Neural progenitor cell (in vitro differentiated cells): ENCODE results near the gene ARHGEF37. TPM values are rescaled to one million over a fixed set of nuclear protein-coding genes. Genes with fewer than 3 reads are reported as not detected.
A peak's percentile ranks its signal among the peaks of the same experiment; 100 is the strongest.

Experiments
- DNase-seq: peaks from one replicate; pipeline ENCODE4 v3.0.0-alpha.2; 2016; ENCODE audit warnings: low spot score
- H2AFZ ChIP-seq: fragments of 200-600 bp; sonication (generic); replicated peaks from 2 replicates; pipeline ENCODE4 v1.6.1; 2016; ENCODE audit warnings: antibody characterized with exemption
- H3F3A ChIP-seq: fragments of 200-600 bp; sonication (generic); 2 replicates; pipeline ENCODE4 v1.6.1; 2016; ENCODE audit warnings: antibody characterized with exemption, low read depth
- H3K27ac ChIP-seq: fragments of 200-600 bp; sonication (generic); 2 replicates; pipeline ENCODE4 v1.5.1; 2016; ENCODE audit warnings: mild to moderate bottlenecking
- H3K27me3 ChIP-seq: fragments of 200-600 bp; sonication (generic); 2 replicates; pipeline ENCODE4 v1.6.1; 2016; ENCODE audit warnings: mild to moderate bottlenecking, moderate library complexity
- H3K36me3 ChIP-seq: fragments of 200-600 bp; sonication (generic); 2 replicates; pipeline ENCODE4 v1.5.1; 2016
- H3K4me1 ChIP-seq: fragments of 200-600 bp; sonication (generic); 2 replicates; pipeline ENCODE4 v1.6.1; 2016; ENCODE audit warnings: mixed run types
- H3K4me2 ChIP-seq: fragments of 200-600 bp; sonication (generic); 2 replicates; pipeline ENCODE4 v1.6.1; 2016
- H3K4me3 ChIP-seq: fragments of 200-600 bp; sonication (generic); 2 replicates; pipeline ENCODE4 v1.5.1; 2016
- H3K79me2 ChIP-seq: fragments of 200-600 bp; sonication (generic); 2 replicates; pipeline ENCODE4 v1.6.1; 2016; ENCODE audit warnings: low read depth
- H3K9ac ChIP-seq: fragments of 200-600 bp; sonication (generic); 2 replicates; pipeline ENCODE4 v1.6.1; 2016
- H3K9me3 ChIP-seq: fragments of 200-600 bp; sonication (generic); 2 replicates; pipeline ENCODE4 v1.5.1; 2016; ENCODE audit warnings: low read depth
- H4K20me1 ChIP-seq: fragments of 200-600 bp; sonication (generic); 2 replicates; pipeline ENCODE4 v1.6.1; 2016; ENCODE audit warnings: low read depth
- H3K27ac Mint-ChIP-seq: 3 replicates; pipeline ENCODE4 v1.8.0; 2021; ENCODE audit warnings: mixed read lengths
- H3K27me3 Mint-ChIP-seq: 2 replicates; pipeline ENCODE4 v1.8.0; 2022; ENCODE audit warnings: low read depth, mild to moderate bottlenecking, inconsistent platforms, moderate library complexity, mixed read lengths; ENCODE audit not compliant: insufficient read depth
- H3K36me3 Mint-ChIP-seq: 3 replicates; pipeline ENCODE4 v1.8.0; 2021; ENCODE audit warnings: mixed read lengths
- H3K4me1 Mint-ChIP-seq: 3 replicates; pipeline ENCODE4 v1.8.0; 2021; ENCODE audit warnings: mixed read lengths
- H3K4me3 Mint-ChIP-seq: 3 replicates; pipeline ENCODE4 v1.8.0; 2021; ENCODE audit warnings: mild to moderate bottlenecking, moderate library complexity, mixed read lengths
- H3K9me3 Mint-ChIP-seq: 3 replicates; pipeline ENCODE4 v1.8.0; 2020; ENCODE audit warnings: mixed read lengths
- CTCF ChIP-seq: fragments of 200-600 bp; sonication (generic); IDR thresholded peaks from 2 replicates; pipeline ENCODE4 v1.5.1; 2017; ENCODE audit warnings: antibody characterized with exemption, mild to moderate bottlenecking
- EZH2 ChIP-seq: fragments of 200-600 bp; sonication (generic); IDR thresholded peaks from 2 replicates; pipeline ENCODE4 v1.6.1; 2017; ENCODE audit warnings: antibody characterized with exemption, mild to moderate bottlenecking, moderate library complexity
- EZH2phosphoT487 ChIP-seq: fragments of 200-600 bp; sonication (generic); IDR thresholded peaks from 2 replicates; pipeline ENCODE4 v1.6.1; 2017; ENCODE audit warnings: antibody characterized with exemption
- total RNA-seq: library from RNA; depleted of rRNA; stranded (reverse); fragments of >200 nt; gene quantifications from 2 replicates; pipeline ENCODE4 v1.2.3, GENCODE V29; 2015; ENCODE audit warnings: low replicate concordance

The ARHGEF37 gene
- total RNA-seq, 1 donor from 2014 or later, result 0.99 TPM

DNA sequence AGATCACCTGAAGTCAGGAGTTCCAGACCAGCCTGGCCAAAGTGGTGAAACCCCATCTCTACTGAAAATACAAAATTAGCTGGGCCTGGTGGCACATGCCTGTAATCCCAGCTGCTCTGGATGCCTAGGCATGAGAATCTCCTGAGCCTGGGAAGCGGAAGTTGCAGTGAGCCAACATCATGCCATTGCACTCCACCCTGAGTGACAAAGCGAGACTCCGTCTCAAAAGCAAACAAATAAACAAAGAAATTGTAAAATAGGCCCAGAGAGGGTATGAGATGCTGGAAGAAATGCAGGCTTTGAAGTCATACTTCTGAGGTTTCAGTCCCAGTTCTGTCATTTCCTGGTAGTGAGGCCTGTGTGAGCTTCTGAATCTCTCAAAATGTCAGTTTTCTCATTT, 5.3 kb upstream of the ARHGEF37 start:
- no peak overlapping the region for H3K27ac Mint-ChIP-seq
- H3K79me2 ChIP-seq, result no peaks in the 10 kb centered on the region

GRCh38 chr5:149578896-149579295, 2.4 kb upstream of the ARHGEF37 start:
- no peak for DNase-seq
- TF ChIP-seq CTCF (no peak), EZH2phosphoT487 (no peak), EZH2 (no peak)
- Histone ChIP-seq H3K27me3 (peaks cover 38% of the 10 kb centered on the region), H3K79me2 (no peaks in the 10 kb centered on the region), H3K36me3 (no peaks in the 10 kb centered on the region), H3K4me2 (no peak overlapping the region), H3K9ac (no peak overlapping the region), H3K4me1 (peaks cover 19% of the 10 kb centered on the region), H2AFZ (no peak overlapping the region), H3K4me3 (no peak overlapping the region), H3F3A (peaks cover 26% of the 10 kb centered on the region), H3K9me3 (no peaks in the 10 kb centered on the region), H4K20me1 (no peaks in the 10 kb centered on the region), H3K27ac (no peak overlapping the region)
- Mint-ChIP-seq H3K36me3 (no peaks in the 10 kb centered on the region), H3K27me3 (peaks cover 2% of the 10 kb centered on the region), H3K4me1 (peaks cover 15% of the 10 kb centered on the region), H3K27ac (no peak overlapping the region), H3K9me3 (no peaks in the 10 kb centered on the region), H3K4me3 (no peak overlapping the region)

More for the DNA sequence above, 5.3 kb upstream of the ARHGEF37 start:
- TF ChIP-seq EZH2phosphoT487 (no peak), CTCF (no peak), EZH2 (no peak)
- Mint-ChIP-seq H3K4me3 (no peak overlapping the region), H3K9me3 (no peaks in the 10 kb centered on the region), H3K27me3 (peaks cover 2% of the 10 kb centered on the region), H3K4me1 (no peaks in the 10 kb centered on the region), H3K36me3 (no peaks in the 10 kb centered on the region)
- Histone ChIP-seq H3K9me3 (no peaks in the 10 kb centered on the region), H3K9ac (no peak overlapping the region), H3K27ac (no peak overlapping the region), H3K4me1 (peaks cover 11% of the 10 kb centered on the region), H3K27me3 (peaks cover 29% of the 10 kb centered on the region), H3K36me3 (no peaks in the 10 kb centered on the region), H4K20me1 (no peaks in the 10 kb centered on the region), H3F3A (peaks cover 3% of the 10 kb centered on the region), H3K4me2 (no peak overlapping the region), H2AFZ (no peak overlapping the region), H3K4me3 (no peak overlapping the region)
- DNase-seq, result no peak

DNA sequence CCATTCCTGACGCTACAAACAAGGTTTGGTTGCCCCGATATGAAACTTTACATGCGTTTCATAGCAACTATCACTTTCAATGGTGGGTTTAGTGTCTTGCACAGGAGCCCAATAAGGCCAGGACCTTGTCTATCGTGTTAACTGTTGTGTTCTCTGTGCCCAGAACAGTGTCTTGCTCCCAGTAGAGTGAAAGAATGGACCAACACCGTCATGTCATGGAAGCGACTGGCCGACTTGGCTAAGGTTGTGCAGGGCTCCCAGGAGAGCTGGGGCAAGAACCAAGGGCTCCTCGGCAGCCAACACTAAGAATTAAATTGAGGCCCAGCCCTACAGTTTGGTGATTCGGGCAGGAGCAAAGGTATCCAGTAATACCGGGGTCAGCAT, 498 bp upstream of the ARHGEF37 start:
- H3K27ac Mint-ChIP-seq, result no peak overlapping the region

More for the DNA sequence above, 498 bp upstream of the ARHGEF37 start:
- H2AFZ ChIP-seq, result peak overlapping the region; percentile 95
- no peaks in the 10 kb centered on the region for H3K9me3 ChIP-seq
- peaks cover 42% of the 10 kb centered on the region for H3K27me3 ChIP-seq
- H4K20me1 ChIP-seq, result no peaks in the 10 kb centered on the region
- H3K4me2 ChIP-seq, result peak overlapping the region; percentile 83
- no peak overlapping the region for H3K9ac ChIP-seq
- H3F3A ChIP-seq, result peaks cover 26% of the 10 kb centered on the region
- Mint-ChIP-seq H3K27me3 (peaks cover 2% of the 10 kb centered on the region), H3K36me3 (no peaks in the 10 kb centered on the region), H3K4me3 (peak overlapping the region; percentile 78), H3K4me1 (peaks cover 17% of the 10 kb centered on the region), H3K9me3 (no peaks in the 10 kb centered on the region)
- H3K79me2 ChIP-seq, result no peaks in the 10 kb centered on the region
- H3K4me3 ChIP-seq, result peak overlapping the region; percentile 55
- H3K36me3 ChIP-seq, result no peaks in the 10 kb centered on the region
- TF ChIP-seq CTCF, result no peak
- no peak for TF ChIP-seq EZH2
- no peak for TF ChIP-seq EZH2phosphoT487
- H3K27ac ChIP-seq, result no peak overlapping the region
- peaks cover 19% of the 10 kb centered on the region for H3K4me1 ChIP-seq
- DNase-seq, result no peak
